GM19397 (cell line): Measurements from ENCODE around the gene WWTR1.

Source experiments
- ATAC-seq: cut with Tn5 transposase; IDR thresholded peaks from one replicate; pipeline ENCODE4 v1.9.1; 2021; ENCODE audit warnings: mild to moderate bottlenecking, moderate library complexity; ENCODE audit not compliant: unreplicated experiment

Gene WWTR1

DNA sequence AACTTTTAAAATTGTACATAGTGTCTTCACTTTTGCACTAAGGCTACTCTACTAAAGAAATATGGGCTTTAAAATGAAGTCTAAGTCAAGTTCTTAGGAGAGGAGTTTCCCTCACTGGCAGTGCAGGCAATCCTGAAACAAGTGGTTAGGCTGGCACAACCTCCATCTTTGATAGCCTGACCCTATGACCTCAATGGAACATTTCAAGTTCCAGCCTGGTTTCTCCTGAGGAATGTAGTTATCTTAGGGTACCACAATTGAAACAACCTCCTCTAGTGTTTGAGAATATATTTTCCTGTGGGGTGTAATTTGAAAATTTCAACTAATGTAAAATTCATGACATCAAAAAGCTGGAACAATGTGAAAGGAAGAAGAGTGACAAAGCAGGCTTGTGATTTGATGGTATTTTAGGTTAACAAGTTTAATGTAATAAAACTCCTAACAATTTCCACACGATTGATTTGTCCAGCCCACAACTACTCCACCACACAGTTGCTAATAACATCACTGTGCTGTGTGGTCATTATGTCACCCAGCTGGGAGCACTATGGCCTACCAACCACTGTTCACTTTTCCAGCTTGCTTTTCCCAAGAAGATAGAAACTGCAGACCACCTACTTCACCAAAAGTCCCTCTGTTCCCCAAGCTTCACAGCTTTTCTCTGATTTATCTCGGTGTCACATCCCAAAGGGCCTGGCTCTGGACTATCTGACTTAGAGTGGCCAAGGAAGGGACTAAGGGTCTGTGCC, 1.8 kb downstream of the WWTR1 start:
- no peak for ATAC-seq

DNA sequence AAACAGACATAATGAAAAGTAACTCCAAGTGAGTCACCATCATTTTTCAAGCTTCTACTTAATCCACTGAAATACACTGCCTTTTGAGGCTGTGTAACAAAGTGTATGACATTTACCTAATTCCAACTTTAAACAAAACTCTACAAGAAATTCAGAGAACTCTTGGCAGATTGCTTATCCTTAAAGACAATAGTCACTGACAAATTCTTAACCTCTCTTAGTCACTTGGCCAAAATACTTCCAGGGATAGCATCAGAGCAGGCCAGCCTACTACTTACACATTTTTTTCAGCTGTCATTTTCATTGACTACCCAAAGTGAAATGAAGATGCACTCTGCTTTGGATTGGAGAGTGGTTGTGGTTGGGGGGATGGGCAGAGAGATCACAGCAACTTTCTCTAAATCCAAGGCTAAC, 3.6 kb downstream of the WWTR1 start:
- ATAC-seq, result no peak

DNA sequence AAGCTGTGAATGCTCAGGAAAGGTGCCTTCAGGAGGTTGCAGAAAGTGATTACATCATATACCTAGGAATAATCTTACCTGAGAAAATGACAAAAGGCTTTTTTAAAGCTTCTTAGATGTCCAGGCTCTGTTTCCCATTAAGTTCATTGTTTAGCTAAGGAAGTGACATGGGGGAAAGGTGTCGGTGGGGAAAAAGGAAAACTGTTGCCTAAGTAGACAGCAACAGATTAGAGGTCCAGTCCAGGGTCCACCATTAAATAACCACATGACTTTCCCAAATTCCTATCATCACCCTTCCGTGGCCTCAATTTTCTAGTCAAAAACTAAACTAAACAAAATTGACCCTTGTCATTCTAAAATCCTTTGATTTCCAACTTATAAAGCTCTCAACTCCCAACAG, 4.3 kb downstream of the WWTR1 start:
- ATAC-seq, result no peak

GRCh38 chr3:149653136-149653535, 4.7 kb downstream of the WWTR1 start:
- ATAC-seq, result no peak

GRCh38 chr3:149650828-149651227, 7.0 kb downstream of the WWTR1 start:
- ATAC-seq, result no peak

GRCh38 chr3:149648525-149648924, 9.3 kb downstream of the WWTR1 start:
- ATAC-seq, result no peak

- ATAC-seq, result no peak
These were observed 10.0 kb downstream of the WWTR1 start for GRCh38 chr3:149647812-149648211.

GRCh38 chr3:149647285-149647684, 10.5 kb downstream of the WWTR1 start:
- ATAC-seq, result no peak

DNA sequence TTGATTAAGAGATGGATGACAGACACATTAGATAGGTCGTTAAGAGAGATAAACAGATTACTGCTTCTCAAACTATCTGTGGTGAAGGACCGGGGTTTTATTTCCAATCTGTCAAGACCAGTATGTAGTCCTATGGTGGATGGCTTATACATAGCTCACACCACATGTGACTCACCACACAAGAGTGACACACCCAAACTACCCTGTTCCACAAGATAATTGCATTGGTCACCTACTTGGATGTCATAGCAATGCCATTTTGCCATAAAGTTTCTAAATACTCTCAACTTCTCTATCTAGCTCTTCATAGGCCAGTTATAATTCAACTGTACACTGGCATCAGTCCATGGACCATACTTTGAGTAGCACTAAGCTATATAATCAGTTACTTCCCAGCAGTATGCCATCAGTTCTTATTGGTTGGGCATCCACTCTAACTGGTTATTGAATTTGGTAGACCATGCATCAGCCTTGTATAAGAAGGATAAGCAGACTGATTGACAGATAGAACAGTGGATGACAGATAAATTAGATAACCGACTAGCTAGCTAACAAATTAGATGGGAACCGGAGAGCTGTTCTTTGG, 11.6 kb downstream of the WWTR1 start:
- ATAC-seq, result no peak

- no peak for ATAC-seq
These were observed 13.9 kb downstream of the WWTR1 start for GRCh38 chr3:149643963-149644362.

DNA sequence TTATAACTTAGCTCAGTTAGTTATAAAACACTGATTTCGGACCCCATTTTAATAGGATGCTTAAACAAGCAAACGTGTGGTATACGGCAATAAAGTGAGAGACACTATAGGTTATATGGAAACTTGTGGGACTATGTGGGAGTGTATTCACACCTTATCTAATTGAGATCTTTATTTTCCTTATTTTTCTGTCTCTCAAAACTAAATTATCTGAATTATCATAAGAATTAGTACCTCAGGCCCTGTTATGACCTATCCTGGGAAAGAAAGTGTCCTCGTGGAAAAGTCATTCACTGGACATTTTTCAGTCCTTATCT, 14.4 kb downstream of the WWTR1 start:
- no peak for ATAC-seq

- no peak for ATAC-seq
These were observed 16.7 kb downstream of the WWTR1 start for GRCh38 chr3:149640976-149641728.

DNA sequence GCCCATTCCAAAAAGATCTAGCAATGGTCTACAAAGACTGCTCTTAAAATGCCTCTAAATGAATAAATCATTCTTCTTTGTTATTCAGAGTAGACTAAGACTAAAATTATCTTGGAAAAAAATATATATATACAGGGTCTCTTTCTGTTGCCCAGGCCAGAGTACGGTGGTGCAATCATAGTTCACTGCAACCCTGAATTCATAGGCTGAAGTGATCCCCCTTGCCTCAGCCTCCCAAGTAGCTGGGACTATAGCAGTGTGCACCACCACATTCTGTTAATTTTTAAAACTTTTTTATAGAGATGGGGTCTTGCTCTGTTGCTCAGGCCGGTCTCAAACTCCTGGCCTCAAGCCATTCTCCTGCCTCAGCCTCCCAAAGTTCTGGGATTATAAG, 18.7 kb downstream of the WWTR1 start:
- ATAC-seq, result no peak

- no peak for ATAC-seq
These were observed 19.4 kb downstream of the WWTR1 start for GRCh38 chr3:149638228-149639092.

- ATAC-seq, result no peak
These were observed 22.4 kb downstream of the WWTR1 start for GRCh38 chr3:149635396-149635795.

DNA sequence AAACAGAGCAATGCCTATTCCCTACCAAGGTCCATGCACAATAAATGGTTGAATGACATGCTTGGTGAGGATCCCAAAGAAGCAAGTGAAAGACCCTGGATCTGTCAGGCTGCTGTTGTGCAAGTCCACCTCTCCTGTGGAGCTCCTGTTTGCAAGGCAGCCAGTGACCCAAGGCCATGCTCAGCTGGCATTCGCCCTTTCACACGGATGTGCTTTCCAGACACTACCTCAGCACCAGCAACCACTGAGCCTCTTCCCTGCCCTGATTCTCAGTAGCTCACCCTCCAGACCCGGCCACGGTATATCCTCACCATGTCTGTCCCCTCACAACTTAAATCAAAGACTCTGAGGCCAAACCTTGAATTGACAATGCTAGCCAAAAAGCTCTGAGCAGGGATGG, 23.3 kb downstream of the WWTR1 start:
- no peak for ATAC-seq

DNA sequence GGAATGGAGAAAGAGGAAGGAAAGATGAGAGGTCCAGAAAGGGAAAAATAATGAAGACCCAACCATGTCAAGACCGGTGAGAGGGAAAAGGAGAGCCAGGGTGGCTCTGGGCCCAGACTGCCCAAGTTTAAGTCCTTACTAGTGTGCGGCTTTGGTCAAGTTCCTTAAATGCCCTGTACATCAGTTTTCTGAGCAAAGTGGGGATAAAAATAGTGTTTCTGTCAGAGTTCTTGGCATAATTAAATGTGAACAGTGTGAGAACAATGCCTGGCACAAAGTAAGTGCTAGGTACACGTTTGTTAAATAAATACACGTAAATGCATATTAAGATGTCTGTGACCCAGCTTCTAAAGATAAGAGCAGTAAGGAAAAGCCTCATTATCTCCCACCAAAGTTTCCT, 23.8 kb downstream of the WWTR1 start:
- no peak for ATAC-seq

DNA sequence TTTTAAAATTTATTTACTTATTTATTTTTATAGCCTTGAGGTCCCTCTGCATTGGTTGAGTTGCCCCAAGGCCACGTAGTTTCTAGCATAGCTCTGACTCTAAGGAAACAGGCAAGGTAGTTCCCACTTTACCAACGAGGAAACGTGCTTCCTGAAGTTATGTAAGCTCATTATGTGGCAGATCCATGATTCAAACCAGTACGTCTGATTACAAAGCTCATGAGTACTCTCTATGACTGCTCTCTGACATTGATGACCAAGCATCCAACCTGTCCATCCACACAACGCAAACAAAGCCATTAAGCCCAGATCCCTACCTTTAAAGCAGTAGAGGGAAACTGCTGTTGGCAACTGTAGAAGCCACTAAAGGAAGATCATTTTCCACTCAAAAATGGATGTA, 25.6 kb downstream of the WWTR1 start:
- no peak for ATAC-seq

- ATAC-seq, result no peak
These were observed 27.0 kb downstream of the WWTR1 start for GRCh38 chr3:149630806-149631205.

- no peak for ATAC-seq
These were observed 28.7 kb downstream of the WWTR1 start for GRCh38 chr3:149628957-149629670.

DNA sequence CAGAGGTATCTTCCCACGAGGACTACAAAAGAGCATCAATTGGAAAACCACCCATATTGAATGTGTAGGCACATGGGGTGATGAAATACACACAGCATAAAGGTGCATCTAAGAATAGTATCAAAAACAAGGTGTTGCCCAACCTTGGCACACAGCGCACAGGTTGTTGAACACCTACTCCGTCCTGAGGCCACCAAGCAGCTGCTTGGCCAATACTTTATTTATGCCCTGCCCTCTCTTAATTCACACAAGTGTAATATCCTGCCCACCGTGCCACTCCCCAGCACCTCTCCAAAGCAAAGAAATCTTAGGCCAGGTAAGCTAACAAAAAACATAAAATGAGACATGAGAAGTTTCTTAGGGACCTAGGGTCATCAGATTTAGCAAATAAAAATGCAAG, 31.2 kb downstream of the WWTR1 start:
- ATAC-seq, result no peak
